ENCODE measurements around the gene TGFB2.

TGFB2 gene

DNA sequence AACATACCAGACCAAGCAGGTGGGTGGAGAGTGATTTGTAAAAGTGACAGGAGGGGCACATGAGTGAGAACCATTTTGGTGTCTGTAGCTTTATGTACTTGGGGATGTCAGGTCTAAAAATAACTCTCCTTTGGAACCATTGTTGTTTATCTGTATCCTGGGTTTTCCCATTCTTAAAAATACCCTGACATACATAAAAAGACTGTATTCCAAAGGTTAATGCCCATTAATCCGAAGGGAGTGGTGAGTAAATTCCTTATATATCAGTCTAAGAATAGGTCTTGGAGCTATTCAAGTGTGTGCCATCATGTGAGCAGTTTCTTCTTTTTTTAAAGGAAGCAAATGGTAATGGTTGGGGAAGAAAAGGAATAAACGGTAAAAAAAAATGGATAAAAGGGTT is 117.5 kb downstream of the TGFB2 start:
- ATAC-seq = no peak
- Mint-ChIP-seq H3K4me3 (no peak overlapping the region), H3K36me3 (no peaks in the 10 kb centered on the region), H3K4me1 (peaks cover 14% of the 10 kb centered on the region), H3K9me3 (no peaks in the 10 kb centered on the region), H3K27me3 (no peaks in the 10 kb centered on the region), H3K27ac (no peak overlapping the region)

DNA sequence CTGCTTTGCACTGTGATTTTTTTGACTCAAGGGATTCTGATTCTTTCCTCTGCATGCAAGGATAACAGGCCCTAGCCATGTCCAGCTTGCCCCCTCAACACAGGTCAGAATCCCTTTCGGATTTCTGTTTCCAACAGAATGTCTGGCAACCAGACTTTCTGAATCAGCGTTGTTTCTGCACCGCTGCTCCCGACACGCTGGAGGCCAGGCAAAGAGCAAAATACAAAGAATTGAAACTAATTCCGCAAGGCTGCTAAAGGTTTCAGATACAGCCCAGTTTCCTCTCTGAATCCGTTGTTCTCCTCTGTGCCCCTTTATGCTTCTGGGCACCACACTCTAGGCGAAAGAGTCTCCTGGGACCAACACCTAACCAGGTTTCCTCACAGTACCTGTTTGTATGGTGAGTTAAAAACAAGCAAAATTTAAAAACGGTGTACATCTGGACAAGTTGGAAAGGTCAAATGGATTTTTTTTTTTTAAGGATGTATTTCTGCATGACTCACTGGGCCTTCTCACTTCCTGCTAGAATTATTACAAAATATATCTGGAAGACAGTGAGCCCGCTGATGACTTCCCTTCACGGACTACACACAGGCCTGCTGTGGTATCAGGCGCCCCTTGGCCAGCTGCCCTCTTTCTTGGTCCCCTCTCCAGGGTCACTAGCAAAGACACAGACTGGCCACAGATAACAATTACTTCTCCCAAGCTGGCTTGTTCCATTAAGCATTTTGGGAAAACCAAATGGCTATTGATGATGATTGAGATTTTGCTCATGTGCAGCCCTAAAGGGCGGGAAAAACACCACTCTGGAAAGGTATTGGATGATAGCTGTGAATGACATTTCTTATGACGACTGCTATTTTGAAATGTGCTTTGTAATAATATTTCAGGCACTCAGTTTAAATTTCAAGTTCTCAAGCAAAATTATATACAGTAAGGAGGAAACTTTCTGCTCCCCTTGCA is 118.3 kb downstream of the TGFB2 start:
- peaks cover 14% of the 10 kb centered on the region for H3K4me1 Mint-ChIP-seq
- H3K4me3 Mint-ChIP-seq = no peak overlapping the region
- no peaks in the 10 kb centered on the region for H3K36me3 Mint-ChIP-seq
- H3K27ac Mint-ChIP-seq = no peak overlapping the region
- no peak for ATAC-seq
- H3K27me3 Mint-ChIP-seq = no peaks in the 10 kb centered on the region
- no peaks in the 10 kb centered on the region for H3K9me3 Mint-ChIP-seq

DNA sequence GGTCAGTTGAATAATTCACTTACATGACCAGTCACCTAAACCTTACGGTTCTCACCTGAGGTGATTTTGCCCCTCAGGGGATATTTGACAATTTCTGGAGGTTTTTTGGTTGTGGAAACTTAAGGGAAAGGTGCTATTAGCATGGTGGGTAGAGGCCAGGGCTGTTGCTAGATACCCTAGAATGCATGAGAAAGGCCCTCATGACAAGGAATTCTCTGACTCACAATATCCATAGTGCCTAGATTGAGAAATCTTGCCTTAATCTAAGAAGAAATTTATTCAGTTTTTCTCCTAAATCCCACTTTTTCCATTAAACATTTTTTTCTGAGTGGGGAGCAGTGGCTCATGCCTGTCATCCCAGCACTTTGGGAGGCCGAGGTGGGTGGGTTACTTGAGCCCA is 119.7 kb downstream of the TGFB2 start:
- H3K27me3 Mint-ChIP-seq = no peaks in the 10 kb centered on the region
- H3K9me3 Mint-ChIP-seq = no peaks in the 10 kb centered on the region
- H3K4me3 Mint-ChIP-seq = no peak overlapping the region
- peaks cover 8% of the 10 kb centered on the region for H3K4me1 Mint-ChIP-seq
- no peak overlapping the region for H3K27ac Mint-ChIP-seq
- no peaks in the 10 kb centered on the region for H3K36me3 Mint-ChIP-seq
- ATAC-seq = no peak

DNA sequence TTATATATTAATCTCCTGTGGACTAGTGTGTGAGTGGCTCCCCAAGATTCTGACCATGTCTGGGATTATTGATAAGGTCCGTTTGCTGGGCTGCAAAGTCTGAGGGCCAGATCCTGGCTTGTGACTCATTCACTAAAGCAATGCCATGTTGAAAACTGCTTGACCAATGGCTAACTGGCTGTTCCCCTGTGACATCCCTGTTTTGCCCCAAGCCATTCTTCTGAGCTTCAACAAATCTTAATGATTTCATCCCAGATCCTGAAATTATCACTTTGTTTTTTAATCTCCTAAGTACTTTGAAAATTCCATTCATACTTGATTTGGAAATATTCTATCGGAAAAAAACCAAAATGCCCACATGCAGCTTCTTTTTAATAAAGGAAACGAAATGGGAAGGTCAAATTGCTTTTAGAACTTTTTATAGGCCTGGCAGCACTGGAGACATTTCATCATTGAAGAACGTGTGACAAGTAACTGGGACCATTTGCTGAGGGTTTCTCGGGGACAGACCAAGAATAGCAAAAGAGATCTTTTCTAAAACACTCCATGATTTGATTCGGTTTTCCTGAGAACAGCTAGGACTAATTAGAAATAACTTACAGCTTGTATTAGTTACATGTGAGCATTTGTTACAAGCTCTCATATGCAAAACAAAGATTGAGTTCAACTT is 121.3 kb downstream of the TGFB2 start:
- Mint-ChIP-seq H3K27ac (no peak overlapping the region), H3K9me3 (no peaks in the 10 kb centered on the region), H3K36me3 (no peaks in the 10 kb centered on the region), H3K27me3 (no peaks in the 10 kb centered on the region), H3K4me3 (no peak overlapping the region), H3K4me1 (no peaks in the 10 kb centered on the region)
- no peak for ATAC-seq

DNA sequence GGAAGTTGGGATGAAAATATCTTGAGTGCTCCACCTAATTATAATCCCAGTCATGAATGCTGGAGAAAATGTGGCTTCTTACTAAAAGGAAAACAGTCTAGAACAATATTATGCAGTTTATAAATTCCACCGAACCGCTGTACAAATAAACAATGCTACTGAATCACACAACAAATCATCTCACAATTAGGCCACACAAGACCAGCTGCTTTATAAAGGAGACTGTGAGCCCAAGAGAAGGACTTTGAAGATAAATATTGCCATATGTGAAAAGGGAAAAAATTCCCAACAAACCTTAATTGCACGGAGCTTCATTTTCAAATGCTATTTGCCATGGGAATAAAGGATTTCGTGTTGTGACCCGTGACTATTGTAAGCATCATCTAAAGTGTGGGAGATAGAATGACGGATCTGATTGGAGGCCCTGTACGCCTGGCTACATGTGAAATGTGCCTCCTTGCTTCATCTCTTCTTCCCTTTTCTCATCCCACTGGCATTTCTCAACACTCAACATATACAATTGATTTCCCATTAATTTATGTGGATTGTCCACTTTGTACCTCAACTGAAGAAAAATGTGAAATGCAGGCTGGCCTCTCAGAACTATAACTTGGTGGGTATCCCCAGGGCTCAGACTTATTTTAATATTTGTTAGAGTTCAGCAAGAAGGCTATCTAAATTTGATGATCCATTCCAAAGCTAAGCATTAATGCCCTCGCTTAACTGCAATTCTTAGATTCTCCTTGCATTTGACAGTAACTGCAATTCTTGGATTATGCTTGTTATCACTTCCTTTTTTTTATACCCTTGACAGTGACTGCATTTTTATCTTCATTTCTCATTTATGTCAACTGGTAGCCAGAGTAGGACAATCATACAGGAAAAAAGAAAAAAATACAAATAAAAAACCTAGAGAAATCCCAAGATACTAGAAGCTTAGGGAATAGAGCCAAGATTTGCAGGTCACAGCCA is 122.3 kb downstream of the TGFB2 start:
- no peak overlapping the region for H3K4me3 Mint-ChIP-seq
- H3K9me3 Mint-ChIP-seq = no peaks in the 10 kb centered on the region
- ATAC-seq = no peak
- H3K27me3 Mint-ChIP-seq = no peaks in the 10 kb centered on the region
- H3K4me1 Mint-ChIP-seq = no peaks in the 10 kb centered on the region
- no peak overlapping the region for H3K27ac Mint-ChIP-seq
- no peaks in the 10 kb centered on the region for H3K36me3 Mint-ChIP-seq

DNA sequence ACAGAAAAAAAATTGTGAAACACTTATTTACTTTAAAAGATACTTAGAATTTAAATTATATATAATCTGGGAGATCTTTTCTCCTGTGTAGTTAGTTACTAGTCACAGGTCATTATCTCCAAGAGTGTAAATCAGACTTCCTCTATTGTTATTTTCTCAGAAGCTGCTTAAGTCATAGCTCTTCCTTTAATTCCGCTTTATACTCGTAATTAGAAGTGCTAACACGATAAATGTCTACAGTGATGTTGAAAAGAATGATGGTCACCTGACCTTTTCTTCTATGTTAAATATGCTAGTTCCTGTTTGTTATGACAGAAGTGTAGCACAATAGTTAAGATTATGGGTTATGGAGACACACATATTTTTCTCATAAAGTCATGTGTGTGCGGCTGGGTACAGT is 123.6 kb downstream of the TGFB2 start:
- H3K9me3 Mint-ChIP-seq = no peaks in the 10 kb centered on the region
- no peak for ATAC-seq
- H3K4me1 Mint-ChIP-seq = peaks cover 9% of the 10 kb centered on the region

DNA sequence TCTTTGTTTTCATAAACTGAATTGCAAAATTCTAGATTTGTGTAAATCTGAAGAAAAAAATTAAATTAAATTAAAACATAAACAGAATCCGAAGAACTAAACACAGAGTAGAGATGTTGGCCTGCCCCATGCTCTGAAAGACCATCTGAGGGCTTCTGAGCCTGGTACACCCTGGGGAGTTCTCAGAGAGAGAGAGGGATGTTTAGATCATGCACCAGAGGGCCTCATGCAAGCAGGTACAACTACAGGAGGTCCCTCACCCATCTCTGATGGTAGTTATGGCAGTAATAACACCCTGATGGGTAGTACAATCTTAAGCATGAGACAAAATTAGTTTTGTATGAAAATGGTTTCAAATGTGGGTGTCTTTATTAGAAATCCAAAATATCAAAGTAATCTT is 127.7 kb downstream of the TGFB2 start:
- Mint-ChIP-seq H3K9me3 (no peaks in the 10 kb centered on the region), H3K27ac (peak overlapping the region; percentile 79), H3K27me3 (no peaks in the 10 kb centered on the region), H3K4me1 (peaks cover 21% of the 10 kb centered on the region), H3K36me3 (no peaks in the 10 kb centered on the region), H3K4me3 (no peak overlapping the region)
- peak; percentile 53 for ATAC-seq

More for the DNA sequence above, 123.6 kb downstream of the TGFB2 start:
- Mint-ChIP-seq H3K4me3 (no peak overlapping the region), H3K27me3 (no peaks in the 10 kb centered on the region), H3K27ac (no peak overlapping the region), H3K36me3 (no peaks in the 10 kb centered on the region)

DNA sequence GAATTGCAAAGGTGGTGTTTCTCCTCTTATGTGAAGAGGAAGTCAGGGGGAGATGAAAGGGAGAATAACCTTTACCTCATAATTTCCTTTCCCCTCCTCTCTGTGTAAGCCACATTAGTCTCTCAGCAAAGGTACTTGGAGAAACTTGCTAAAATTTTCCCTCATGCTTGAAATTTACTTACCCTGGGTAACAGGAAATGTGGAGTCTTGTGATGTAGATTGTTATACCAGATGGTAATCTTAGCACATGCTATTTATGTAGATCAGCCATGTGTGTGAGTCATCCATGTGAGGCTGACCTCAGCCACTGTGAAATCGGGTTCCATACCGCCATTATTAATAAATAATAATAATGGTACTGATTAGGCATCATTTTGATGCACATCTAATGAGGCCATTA is 128.4 kb downstream of the TGFB2 start:
- peak; percentile 71 for ATAC-seq
- H3K27ac Mint-ChIP-seq = peak overlapping the region; percentile 79
- no peaks in the 10 kb centered on the region for H3K27me3 Mint-ChIP-seq
- H3K36me3 Mint-ChIP-seq = no peaks in the 10 kb centered on the region
- no peaks in the 10 kb centered on the region for H3K9me3 Mint-ChIP-seq
- no peak overlapping the region for H3K4me3 Mint-ChIP-seq
- peaks cover 21% of the 10 kb centered on the region for H3K4me1 Mint-ChIP-seq

DNA sequence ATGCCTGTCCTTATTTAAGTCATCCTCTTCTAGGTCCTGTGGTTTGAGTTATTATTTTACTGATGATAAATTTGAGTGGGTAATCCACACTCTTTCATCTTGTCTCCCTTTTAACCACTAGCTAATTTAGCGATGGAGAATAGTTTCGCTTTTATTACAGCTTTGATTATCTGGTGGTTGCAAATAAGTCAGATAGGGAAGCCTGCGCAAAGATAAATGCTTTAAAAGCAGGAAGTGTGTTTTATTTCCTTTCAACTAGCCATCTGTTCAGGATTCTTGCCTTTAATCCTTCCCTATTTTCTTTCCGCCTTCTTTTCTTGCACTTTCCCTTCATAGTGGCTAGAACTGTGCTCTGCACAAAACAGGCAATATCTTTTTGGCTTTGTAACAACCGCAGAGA is 129.0 kb downstream of the TGFB2 start:
- H3K4me3 Mint-ChIP-seq = peak overlapping the region; percentile 40
- H3K27me3 Mint-ChIP-seq = no peaks in the 10 kb centered on the region
- peaks cover 21% of the 10 kb centered on the region for H3K4me1 Mint-ChIP-seq
- ATAC-seq = no peak
- no peaks in the 10 kb centered on the region for H3K9me3 Mint-ChIP-seq
- H3K27ac Mint-ChIP-seq = peak overlapping the region; percentile 79
- H3K36me3 Mint-ChIP-seq = no peaks in the 10 kb centered on the region

DNA sequence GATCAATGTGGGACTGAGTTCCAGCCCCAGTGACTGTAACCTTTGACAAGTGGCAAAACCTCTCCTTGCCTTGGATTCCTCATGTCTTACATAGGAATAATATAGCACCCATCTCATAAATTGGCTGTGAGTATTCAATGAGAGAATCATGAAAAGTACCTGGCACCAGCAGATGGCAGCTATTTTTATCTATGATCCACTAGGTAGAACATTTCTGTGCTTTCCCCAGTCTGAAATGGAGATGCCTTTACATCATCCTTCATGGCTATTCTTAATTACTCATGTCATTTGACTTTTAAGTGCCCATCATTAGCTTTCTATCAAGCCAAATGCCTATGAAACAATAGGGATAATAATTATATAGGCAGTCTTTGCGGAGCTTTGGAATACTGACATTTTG is 130.1 kb downstream of the TGFB2 start:
- no peaks in the 10 kb centered on the region for H3K27me3 Mint-ChIP-seq
- no peak for ATAC-seq
- peaks cover 21% of the 10 kb centered on the region for H3K4me1 Mint-ChIP-seq
- no peaks in the 10 kb centered on the region for H3K9me3 Mint-ChIP-seq
- no peak overlapping the region for H3K4me3 Mint-ChIP-seq
- H3K27ac Mint-ChIP-seq = no peak overlapping the region
- H3K36me3 Mint-ChIP-seq = no peaks in the 10 kb centered on the region

DNA sequence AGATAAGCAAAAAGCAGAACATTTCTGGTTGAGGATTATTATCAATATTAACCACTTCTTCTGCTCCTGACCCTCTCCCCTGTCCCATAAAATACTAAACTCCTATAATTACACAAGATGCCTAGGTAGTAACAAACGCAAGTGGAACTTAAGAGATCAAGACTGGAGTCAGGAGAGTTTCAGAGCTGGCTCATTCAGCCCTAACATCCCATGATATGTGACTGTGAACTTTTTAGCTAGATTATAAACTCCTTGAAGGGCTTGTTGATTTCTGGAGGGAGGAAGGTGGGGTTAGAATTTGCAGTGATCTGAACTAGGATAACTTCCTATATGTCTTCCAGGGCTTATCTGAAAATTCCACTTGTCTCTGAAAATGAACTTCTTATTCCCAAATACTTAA is 130.6 kb downstream of the TGFB2 start:
- H3K4me3 Mint-ChIP-seq = no peak overlapping the region
- H3K27ac Mint-ChIP-seq = no peak overlapping the region
- no peak for ATAC-seq
- peaks cover 21% of the 10 kb centered on the region for H3K4me1 Mint-ChIP-seq
- H3K9me3 Mint-ChIP-seq = no peaks in the 10 kb centered on the region
- no peaks in the 10 kb centered on the region for H3K36me3 Mint-ChIP-seq
- H3K27me3 Mint-ChIP-seq = no peaks in the 10 kb centered on the region

DNA sequence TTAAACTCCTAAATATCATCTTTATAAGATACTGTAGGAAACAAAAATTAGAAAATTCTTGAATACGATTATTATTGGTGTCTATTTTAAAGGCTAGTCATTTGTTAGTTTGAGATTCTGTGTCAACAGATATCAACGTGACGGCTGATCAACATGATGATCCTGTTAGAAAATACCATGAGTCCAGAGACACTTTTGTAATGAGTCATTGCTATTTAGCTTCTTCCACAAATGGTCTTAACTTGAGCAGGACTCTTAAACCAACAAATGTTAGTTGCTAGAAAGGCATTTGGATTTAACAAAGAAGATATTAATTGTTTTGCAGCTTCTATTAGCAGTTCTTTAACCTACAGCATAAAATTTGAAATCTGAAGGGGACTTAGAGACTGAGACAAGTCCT is 131.2 kb downstream of the TGFB2 start:
- Mint-ChIP-seq H3K27me3 (no peaks in the 10 kb centered on the region), H3K27ac (no peak overlapping the region), H3K9me3 (no peaks in the 10 kb centered on the region), H3K36me3 (no peaks in the 10 kb centered on the region), H3K4me3 (no peak overlapping the region), H3K4me1 (peaks cover 21% of the 10 kb centered on the region)
- ATAC-seq = no peak

DNA sequence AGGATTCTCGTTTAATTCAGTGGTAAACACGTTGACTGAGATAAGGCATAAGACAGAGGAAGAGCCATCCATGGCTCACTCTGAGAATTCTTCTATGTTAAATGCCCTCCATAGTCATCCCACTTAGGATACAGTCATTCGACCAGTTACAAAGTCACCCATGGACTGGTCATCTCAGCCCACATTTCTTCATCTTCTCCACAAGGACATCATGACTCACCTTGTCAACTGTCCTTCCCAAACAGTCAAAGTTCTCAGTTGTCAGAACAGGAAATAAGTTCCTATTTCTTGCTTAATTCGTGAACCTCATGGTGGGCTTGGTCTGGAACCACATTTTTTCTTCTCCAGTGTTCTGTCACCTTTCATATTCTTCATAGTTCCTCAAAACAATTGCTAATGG is 133.2 kb downstream of the TGFB2 start:
- Mint-ChIP-seq H3K4me3 (no peak overlapping the region), H3K9me3 (no peaks in the 10 kb centered on the region), H3K27ac (no peak overlapping the region), H3K4me1 (peaks cover 15% of the 10 kb centered on the region), H3K27me3 (no peaks in the 10 kb centered on the region), H3K36me3 (no peaks in the 10 kb centered on the region)
- no peak for ATAC-seq

DNA sequence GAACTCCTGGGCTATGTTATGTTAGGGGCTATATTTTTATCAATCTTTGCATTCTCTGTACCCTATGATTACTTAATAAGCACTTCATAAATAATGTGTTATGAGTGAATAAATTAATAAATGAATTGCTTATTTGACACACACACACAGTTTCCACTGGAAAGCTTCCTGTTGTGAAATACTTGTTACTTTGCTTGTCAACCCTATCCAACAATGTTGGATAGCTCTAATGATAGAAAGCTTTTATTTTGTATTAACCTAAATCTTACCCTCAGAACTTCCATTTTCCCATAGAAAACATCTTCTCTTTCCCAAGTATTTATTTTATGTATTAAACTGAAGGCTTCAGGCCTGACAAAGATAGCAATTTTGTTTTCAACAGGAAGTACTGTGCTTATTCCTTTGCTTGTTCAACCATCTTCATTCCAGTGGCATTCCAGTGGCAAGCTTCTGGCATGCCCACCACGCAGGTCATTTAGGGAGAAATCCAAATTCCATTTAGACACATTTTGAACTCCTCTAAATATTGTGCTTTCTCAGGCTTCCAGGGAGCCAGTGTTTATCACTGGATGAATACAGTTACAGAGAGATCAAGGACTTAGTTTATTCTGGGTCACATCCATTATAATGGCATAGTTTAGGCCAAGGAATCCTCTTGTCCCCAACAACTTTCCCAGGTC is 134.4 kb downstream of the TGFB2 start:
- Mint-ChIP-seq H3K27me3 (no peaks in the 10 kb centered on the region), H3K9me3 (no peaks in the 10 kb centered on the region), H3K4me1 (peaks cover 3% of the 10 kb centered on the region), H3K36me3 (no peaks in the 10 kb centered on the region), H3K4me3 (no peak overlapping the region), H3K27ac (no peak overlapping the region)
- ATAC-seq = no peak

DNA sequence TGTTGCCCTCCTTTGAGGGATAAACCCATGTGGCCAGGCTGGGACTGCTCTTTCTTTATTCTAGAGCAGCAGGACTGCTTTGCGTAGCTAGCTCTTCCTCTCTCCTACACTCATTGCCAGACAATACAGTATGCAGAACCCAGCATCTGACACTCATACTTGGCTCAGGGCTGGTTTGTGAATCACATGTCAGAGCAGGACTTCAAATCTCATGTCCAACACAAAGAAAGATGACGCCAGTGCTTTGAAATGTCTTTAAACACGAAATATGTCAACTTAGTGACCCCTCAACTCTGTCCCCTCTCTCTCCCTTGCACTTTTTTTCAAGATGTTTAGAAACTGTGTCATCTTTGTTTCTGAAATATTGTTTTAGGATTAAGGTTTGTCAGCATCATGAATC is 135.0 kb downstream of the TGFB2 start:
- no peaks in the 10 kb centered on the region for H3K4me1 Mint-ChIP-seq
- no peaks in the 10 kb centered on the region for H3K9me3 Mint-ChIP-seq
- no peak overlapping the region for H3K4me3 Mint-ChIP-seq
- no peak for ATAC-seq
- H3K27ac Mint-ChIP-seq = no peak overlapping the region
- no peaks in the 10 kb centered on the region for H3K36me3 Mint-ChIP-seq
- H3K27me3 Mint-ChIP-seq = no peaks in the 10 kb centered on the region

Measured in stimulated activated memory B cell treated with anti-CD40 and anti-IgM and Interleukin-4, amounts not matched to agents 10 μg/mL and 1 μg/mL and 100 μg/mL, for 72 hours (primary cell).